ENCODE data around the gene SLC25A26. TPM values are rescaled to one million over a fixed set of nuclear protein-coding genes. Genes with fewer than 3 reads are reported as not detected.

SLC25A26 gene
- total RNA-seq, 1 donor from 2014 or later, result 23.2 TPM

- DNase-seq (no peak), ATAC-seq (ENCODE audit: low read depth) (no peak)
- Mint-ChIP-seq H3K4me3 (no peak overlapping the region), H3K4me1 (peaks cover 9% of the 10 kb centered on the region), H3K27ac (no peak overlapping the region), H3K27me3 (no peaks in the 10 kb centered on the region), H3K9me3 (no peaks in the 10 kb centered on the region), H3K36me3 (ENCODE audit: low read depth) (no peaks in the 10 kb centered on the region)
- TF ChIP-seq, protein P1, sequence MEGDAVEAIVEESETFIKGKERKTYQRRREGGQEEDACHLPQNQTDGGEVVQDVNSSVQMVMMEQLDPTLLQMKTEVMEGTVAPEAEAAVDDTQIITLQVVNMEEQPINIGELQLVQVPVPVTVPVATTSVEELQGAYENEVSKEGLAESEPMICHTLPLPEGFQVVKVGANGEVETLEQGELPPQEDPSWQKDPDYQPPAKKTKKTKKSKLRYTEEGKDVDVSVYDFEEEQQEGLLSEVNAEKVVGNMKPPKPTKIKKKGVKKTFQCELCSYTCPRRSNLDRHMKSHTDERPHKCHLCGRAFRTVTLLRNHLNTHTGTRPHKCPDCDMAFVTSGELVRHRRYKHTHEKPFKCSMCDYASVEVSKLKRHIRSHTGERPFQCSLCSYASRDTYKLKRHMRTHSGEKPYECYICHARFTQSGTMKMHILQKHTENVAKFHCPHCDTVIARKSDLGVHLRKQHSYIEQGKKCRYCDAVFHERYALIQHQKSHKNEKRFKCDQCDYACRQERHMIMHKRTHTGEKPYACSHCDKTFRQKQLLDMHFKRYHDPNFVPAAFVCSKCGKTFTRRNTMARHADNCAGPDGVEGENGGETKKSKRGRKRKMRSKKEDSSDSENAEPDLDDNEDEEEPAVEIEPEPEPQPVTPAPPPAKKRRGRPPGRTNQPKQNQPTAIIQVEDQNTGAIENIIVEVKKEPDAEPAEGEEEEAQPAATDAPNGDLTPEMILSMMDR (IDR thresholded peaks at IDR 0.05), result no peak
- CTCF ChIA-PET, result no interaction called here
- POLR2A ChIA-PET, result no interaction called here
- intact Hi-C loops (cut with micrococcal nuclease), result no loop called here
Observed at GRCh38 chr3:66338927-66339326, 118.1 kb downstream of the SLC25A26 start.

DNA sequence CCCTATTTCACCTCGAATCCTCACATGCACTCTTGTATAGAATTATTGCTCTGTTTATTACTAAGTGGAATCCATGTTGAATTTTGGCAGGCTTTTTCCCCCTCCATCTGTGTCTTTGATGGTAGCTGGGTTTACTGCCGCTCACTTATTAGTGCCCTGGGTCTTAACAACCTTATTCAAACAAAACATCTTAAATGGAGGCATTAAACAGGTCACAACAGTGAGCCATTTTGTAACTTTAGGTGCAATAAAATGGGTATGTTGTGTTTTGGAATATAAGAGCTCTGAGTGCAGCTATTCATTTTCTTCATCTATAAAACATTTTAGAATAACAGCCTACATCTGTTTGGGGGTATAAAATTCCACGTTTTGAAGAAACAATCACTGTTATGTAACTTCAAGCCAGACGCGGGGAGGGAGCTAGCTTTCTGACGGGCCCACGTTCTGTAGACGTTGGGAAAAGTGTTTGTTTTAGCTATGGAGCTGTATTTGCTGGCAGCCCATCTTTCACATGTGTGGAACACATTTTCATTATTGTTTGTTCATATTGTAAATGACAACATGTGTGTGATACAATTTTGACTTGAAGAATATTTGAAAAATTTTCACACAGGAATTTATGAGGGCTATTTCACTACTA lies 122.0 kb downstream of the SLC25A26 start:
- Mint-ChIP-seq H3K4me3 (no peak overlapping the region), H3K4me1 (no peaks in the 10 kb centered on the region), H3K27me3 (no peaks in the 10 kb centered on the region), H3K9me3 (peaks cover 8% of the 10 kb centered on the region), H3K36me3 (ENCODE audit: low read depth) (peaks cover 15% of the 10 kb centered on the region), H3K27ac (no peak overlapping the region)
- intact Hi-C loops (cut with micrococcal nuclease), result no loop called here
- ChIA-PET CTCF (interaction anchor here (1.2 kb wide), 1 partner anchor 9 kb away, joined by 3 read pairs; no protein-coding TSS in a partner anchor), POLR2A (no interaction called here)
- TF ChIP-seq, protein P1 (IDR thresholded peaks at IDR 0.05), result no peak
- no peak for ATAC-seq (ENCODE audit: low read depth)
- DNase-seq, result no peak

DNA sequence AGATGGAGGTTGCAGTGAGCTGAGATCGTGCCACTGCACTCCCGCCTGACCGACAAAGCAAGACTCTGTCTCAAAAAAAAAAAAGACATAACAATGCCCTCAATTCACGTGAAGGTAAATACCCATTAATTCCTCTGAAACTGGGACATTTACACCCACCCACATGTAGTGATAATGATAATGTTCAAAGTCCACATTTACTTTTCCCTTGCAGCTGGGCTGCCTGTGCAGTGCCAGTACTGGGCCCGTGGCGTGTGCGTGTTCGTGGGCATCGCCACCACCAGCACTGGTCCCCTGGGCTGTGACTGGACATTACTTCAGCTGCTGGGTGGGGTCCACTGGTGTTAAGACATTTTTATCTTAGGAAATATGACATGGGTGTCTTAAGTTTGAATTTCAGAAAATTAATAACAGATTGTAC lies 123.6 kb downstream of the SLC25A26 start:
- no peak overlapping the region for H3K4me3 Mint-ChIP-seq
- CTCF ChIA-PET, result no interaction called here
- no peak for ATAC-seq (ENCODE audit: low read depth)
- TF ChIP-seq, protein P1 (IDR thresholded peaks at IDR 0.05), result no peak
- peaks cover 8% of the 10 kb centered on the region for H3K9me3 Mint-ChIP-seq
- DNase-seq, result no peak
- intact Hi-C loops (cut with micrococcal nuclease), result no loop called here
- no peaks in the 10 kb centered on the region for H3K27me3 Mint-ChIP-seq
- H3K4me1 Mint-ChIP-seq, result no peaks in the 10 kb centered on the region
- H3K27ac Mint-ChIP-seq, result no peak overlapping the region
- POLR2A ChIA-PET, result interaction anchor here (1.3 kb wide), 1 partner anchor 42 kb away, joined by 3 read pairs; no protein-coding TSS in a partner anchor
- peaks cover 26% of the 10 kb centered on the region for H3K36me3 Mint-ChIP-seq (ENCODE audit: low read depth)

DNA sequence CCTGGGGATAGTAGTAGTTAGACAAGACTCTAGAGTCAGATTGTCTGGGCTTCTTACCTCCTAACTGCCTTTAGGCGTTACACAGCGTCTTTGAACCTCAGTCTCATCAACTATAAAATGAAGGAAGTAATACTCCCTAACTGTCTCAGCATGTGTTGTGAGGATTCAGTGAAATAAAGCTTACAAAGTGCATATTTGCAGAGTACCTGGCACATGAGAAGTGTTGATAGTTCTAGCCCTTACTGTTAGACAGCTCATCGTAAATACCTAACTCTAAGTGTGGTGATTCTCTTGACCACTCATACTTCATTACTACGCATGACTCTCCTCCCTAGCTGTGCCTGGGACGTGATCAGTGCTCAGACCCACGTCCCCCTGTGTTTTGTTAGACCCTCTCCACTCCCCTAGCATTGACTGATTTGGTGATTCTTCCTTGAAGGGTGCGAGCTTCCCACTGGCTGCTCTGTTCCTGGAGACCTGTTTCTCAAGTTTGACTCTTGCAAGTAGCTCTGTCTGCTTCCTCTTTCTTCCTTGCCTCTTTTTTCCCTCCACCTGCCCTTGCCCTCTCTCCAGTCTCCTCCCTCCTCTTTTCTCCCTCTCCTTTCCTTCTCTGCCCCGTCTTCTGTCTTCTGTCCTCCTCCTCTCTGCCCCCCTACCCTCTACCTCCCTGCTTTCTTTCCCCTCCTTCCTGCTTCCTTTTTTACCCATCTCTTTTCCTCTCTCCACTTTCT lies 124.2 kb downstream of the SLC25A26 start:
- Mint-ChIP-seq H3K4me3 (no peak overlapping the region), H3K4me1 (no peaks in the 10 kb centered on the region), H3K36me3 (ENCODE audit: low read depth) (peaks cover 26% of the 10 kb centered on the region), H3K9me3 (peaks cover 8% of the 10 kb centered on the region), H3K27ac (no peak overlapping the region), H3K27me3 (no peaks in the 10 kb centered on the region)
- TF ChIP-seq, protein P1 (IDR thresholded peaks at IDR 0.05), result no peak
- intact Hi-C loops (cut with micrococcal nuclease), result no loop called here
- ATAC-seq (ENCODE audit: low read depth), result no peak
- ChIA-PET POLR2A (interaction anchor here (1.3 kb wide), 1 partner anchor 41 kb away, joined by 3 read pairs; no protein-coding TSS in a partner anchor), CTCF (no interaction called here)
- no peak for DNase-seq

GRCh38 chr3:66348704-66349103 lies 127.9 kb downstream of the SLC25A26 start:
- H3K9me3 Mint-ChIP-seq, result peaks cover 8% of the 10 kb centered on the region
- no peaks in the 10 kb centered on the region for H3K27me3 Mint-ChIP-seq
- peaks cover 34% of the 10 kb centered on the region for H3K36me3 Mint-ChIP-seq (ENCODE audit: low read depth)
- intact Hi-C loops (cut with micrococcal nuclease), result no loop called here
- no peak overlapping the region for H3K4me3 Mint-ChIP-seq
- no peak overlapping the region for H3K27ac Mint-ChIP-seq
- ATAC-seq (ENCODE audit: low read depth), result no peak
- POLR2A ChIA-PET, result no interaction called here
- TF ChIP-seq, protein P1 (IDR thresholded peaks at IDR 0.05), result no peak
- CTCF ChIA-PET, result no interaction called here
- no peak for DNase-seq
- no peaks in the 10 kb centered on the region for H3K4me1 Mint-ChIP-seq

Data from activated B cell treated with CpG ODN at 0.5 μM for 24 hours (primary cell).